ENCODE results near the gene LRR1.
"Not testable (repeated sequence)": the region's sequence is repeated elsewhere in the genome, so short reads cannot be mapped to it uniquely, and the experiment has no call there.

Gene LRR1

DNA sequence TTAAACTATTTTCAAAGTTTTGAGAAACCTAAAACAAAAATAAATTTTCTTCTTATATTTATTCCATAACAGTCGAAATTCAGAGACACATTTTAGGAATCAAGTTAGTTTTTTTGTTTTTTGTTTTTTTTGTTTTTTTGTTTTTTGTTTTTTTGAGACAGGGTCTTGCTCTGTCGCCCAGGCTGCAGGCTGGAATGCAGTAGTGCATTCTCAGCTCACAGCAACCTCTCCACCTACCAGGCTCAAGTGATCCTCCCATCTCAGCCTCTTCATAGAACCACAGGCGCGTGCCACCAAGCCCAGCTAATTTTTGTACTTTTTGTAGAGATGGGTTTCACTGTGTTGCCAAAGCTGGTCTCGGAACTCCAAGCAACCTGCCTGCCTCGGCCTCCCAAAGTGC, 54.8 kb downstream of the LRR1 start:
- no peak for DNase-seq
- Histone ChIP-seq H3K36me3 (ENCODE audit: control insufficient read depth, insufficient read depth, low read length) (no peaks in the 10 kb centered on the region), H3K27me3 (replicated peaks; ENCODE audit: control insufficient read depth, insufficient read depth, low read length, poor library complexity, severe bottlenecking) (no peaks in the 10 kb centered on the region), H3K4me1 (ENCODE audit: control insufficient read depth, insufficient read depth, low read length, poor library complexity, severe bottlenecking) (no peaks in the 10 kb centered on the region), H3K4me3 (ENCODE audit: insufficient read depth, low read depth, low read length, poor library complexity, severe bottlenecking) (no peak overlapping the region), H3K9me3 (ENCODE audit: control insufficient read depth, low read length) (no peaks in the 10 kb centered on the region), H3K27ac (ENCODE audit: insufficient read depth, low read length, poor library complexity, severe bottlenecking) (no peak overlapping the region)

DNA sequence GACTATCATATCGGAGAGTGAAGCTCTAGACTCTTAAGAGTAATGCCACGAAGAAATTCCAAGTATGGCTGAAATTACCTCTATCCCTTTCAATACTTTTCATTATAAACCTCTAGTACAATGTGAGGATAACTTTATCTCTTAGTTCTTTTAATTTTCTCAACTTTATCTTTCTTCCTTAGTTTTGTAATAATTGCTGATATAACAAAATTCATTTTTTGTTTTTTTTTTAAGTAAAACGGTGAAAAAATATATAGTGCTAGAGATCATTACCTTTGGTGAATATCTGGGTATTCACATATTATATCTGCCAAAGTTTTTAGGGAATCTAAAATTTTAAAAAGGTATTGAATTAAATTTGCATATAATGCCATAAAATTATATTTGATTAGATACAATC, 55.8 kb downstream of the LRR1 start:
- Histone ChIP-seq H3K27ac (ENCODE audit: insufficient read depth, low read length, poor library complexity, severe bottlenecking) (no peak overlapping the region), H3K4me3 (ENCODE audit: insufficient read depth, low read depth, low read length, poor library complexity, severe bottlenecking) (no peak overlapping the region), H3K27me3 (replicated peaks; ENCODE audit: control insufficient read depth, insufficient read depth, low read length, poor library complexity, severe bottlenecking) (no peaks in the 10 kb centered on the region), H3K9me3 (ENCODE audit: control insufficient read depth, low read length) (no peaks in the 10 kb centered on the region), H3K4me1 (ENCODE audit: control insufficient read depth, insufficient read depth, low read length, poor library complexity, severe bottlenecking) (no peaks in the 10 kb centered on the region), H3K36me3 (ENCODE audit: control insufficient read depth, insufficient read depth, low read length) (no peaks in the 10 kb centered on the region)
- DNase-seq, result no peak

DNA sequence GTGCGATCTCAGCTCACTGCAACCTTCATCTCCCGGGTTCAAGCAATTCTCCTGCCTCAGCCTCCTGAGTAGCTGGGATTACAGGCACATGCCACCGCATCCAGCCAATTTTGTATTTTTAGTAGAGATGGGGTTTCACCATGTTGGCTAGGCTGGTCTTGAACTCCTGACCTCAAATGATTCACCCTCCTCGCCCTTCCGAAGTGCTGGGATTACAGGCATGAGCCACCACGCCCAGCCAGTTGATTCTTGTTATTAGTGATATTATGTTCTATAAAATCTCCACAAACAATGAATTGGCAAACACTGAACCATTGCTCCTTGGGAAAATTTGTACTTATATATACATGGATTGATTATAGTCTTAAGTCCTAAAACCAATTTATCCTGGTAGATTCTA, 58.8 kb downstream of the LRR1 start:
- not testable (repeated sequence) for DNase-seq; H3K27ac ChIP-seq (ENCODE audit: insufficient read depth, low read length, poor library complexity, severe bottlenecking); H3K4me3 ChIP-seq (ENCODE audit: insufficient read depth, low read depth, low read length, poor library complexity, severe bottlenecking); H3K27me3 ChIP-seq (replicated peaks; ENCODE audit: control insufficient read depth, insufficient read depth, low read length, poor library complexity, severe bottlenecking); H3K4me1 ChIP-seq (ENCODE audit: control insufficient read depth, insufficient read depth, low read length, poor library complexity, severe bottlenecking); H3K9me3 ChIP-seq (ENCODE audit: control insufficient read depth, low read length); H3K36me3 ChIP-seq (ENCODE audit: control insufficient read depth, insufficient read depth, low read length)

DNA sequence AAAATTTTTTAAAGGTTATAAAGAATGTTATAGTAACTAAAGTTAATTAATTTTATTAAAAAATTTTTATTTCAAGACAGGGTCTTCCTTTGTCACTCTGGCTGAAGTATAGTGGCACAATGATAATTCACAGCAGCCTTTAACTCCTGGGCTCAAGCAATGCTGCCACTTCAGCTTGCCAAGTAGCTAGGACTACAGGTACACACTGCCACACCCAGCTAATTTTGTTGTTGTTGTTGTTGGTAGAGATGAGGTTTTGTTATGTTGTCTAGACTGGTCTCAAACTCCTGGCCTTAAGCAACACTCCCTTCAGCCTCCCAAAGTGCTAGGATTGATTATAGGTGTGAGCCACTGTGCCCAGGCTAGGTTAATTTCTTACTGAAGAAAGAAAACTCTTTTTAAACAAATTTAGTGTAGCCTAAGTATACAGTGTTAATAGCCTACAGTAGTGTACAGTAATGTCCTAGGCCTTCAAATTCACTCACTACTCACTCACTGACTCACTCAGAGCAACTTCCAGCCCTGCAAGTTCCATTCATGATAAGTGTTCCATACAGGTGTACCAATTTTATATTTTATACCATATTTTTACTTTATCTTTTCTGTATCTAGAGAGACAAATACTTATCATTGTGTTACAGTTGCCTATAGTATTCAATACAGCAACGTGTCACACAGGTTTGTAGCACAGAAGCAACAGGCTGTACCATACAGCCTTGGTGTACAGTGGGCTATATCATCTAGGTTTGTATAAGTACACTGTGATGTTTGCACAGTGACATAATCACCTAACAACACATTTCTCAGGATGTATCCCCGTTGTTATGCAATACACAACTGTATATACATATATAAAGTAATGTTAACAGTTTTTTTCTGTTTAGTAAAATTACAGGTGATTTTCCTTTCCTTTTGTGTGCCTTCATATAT, 61.1 kb downstream of the LRR1 start:
- Histone ChIP-seq H3K27ac (ENCODE audit: insufficient read depth, low read length, poor library complexity, severe bottlenecking) (no peak overlapping the region), H3K27me3 (replicated peaks; ENCODE audit: control insufficient read depth, insufficient read depth, low read length, poor library complexity, severe bottlenecking) (no peaks in the 10 kb centered on the region)

More for the DNA sequence above, 61.1 kb downstream of the LRR1 start:
- Histone ChIP-seq H3K4me3 (ENCODE audit: insufficient read depth, low read depth, low read length, poor library complexity, severe bottlenecking) (no peak overlapping the region), H3K4me1 (ENCODE audit: control insufficient read depth, insufficient read depth, low read length, poor library complexity, severe bottlenecking) (no peaks in the 10 kb centered on the region), H3K9me3 (ENCODE audit: control insufficient read depth, low read length) (no peaks in the 10 kb centered on the region), H3K36me3 (ENCODE audit: control insufficient read depth, insufficient read depth, low read length) (no peaks in the 10 kb centered on the region)
- no peak for DNase-seq
